DOHH2 (cell line): ENCODE results near the gene NEURL2.

Experiments
- H3F3A ChIP-seq: fragments of 200-600 bp; sonication (generic), shearing (Covaris generic); 2 replicates; pipeline ENCODE4 v1.6.0; 2016; ENCODE audit warnings: antibody characterized with exemption, mild to moderate bottlenecking; ENCODE audit not compliant: control insufficient read depth, insufficient read depth
- H3K27ac ChIP-seq: fragments of 200-600 bp; sonication (generic); 2 replicates; pipeline ENCODE4 v1.5.1; 2014; ENCODE audit warnings: low read depth, mild to moderate bottlenecking, low read length, moderate library complexity
- H3K27me3 ChIP-seq: fragments of 200-600 bp; sonication (generic); 2 replicates; pipeline ENCODE4 v1.6.1; 2014; ENCODE audit warnings: mild to moderate bottlenecking, low read length, mixed read lengths; ENCODE audit not compliant: control insufficient read depth
- H3K36me3 ChIP-seq: fragments of 200-600 bp; sonication (generic); 2 replicates; pipeline ENCODE4 v1.6.1; 2014; ENCODE audit warnings: mild to moderate bottlenecking, low read length, moderate library complexity, mixed read lengths; ENCODE audit not compliant: control insufficient read depth
- H3K4me1 ChIP-seq: fragments of 200-600 bp; sonication (generic); 2 replicates; pipeline ENCODE4 v1.6.1; 2014; ENCODE audit warnings: mild to moderate bottlenecking, low read length, mixed read lengths; ENCODE audit not compliant: control insufficient read depth
- H3K4me2 ChIP-seq: fragments of 200-600 bp; sonication (generic); 2 replicates; pipeline ENCODE4 v1.6.0; 2014; ENCODE audit warnings: mild to moderate bottlenecking, low read length, moderate library complexity
- H3K4me3 ChIP-seq: fragments of 200-600 bp; sonication (generic); 2 replicates; pipeline ENCODE4 v1.5.1; 2014; ENCODE audit warnings: mild to moderate bottlenecking, low read length, mixed read lengths
- H3K79me2 ChIP-seq: fragments of 200-600 bp; sonication (generic); 2 replicates; pipeline ENCODE4 v1.6.1; 2014; ENCODE audit warnings: mild to moderate bottlenecking, low read length, mixed read lengths; ENCODE audit not compliant: control insufficient read depth
- H3K9me2 ChIP-seq: fragments of 200-600 bp; sonication (generic); replicated peaks from 2 replicates; pipeline ENCODE4 v1.6.1; 2014; ENCODE audit warnings: mild to moderate bottlenecking, low read length, mixed read lengths; ENCODE audit not compliant: control insufficient read depth
- H3K9me3 ChIP-seq: fragments of 200-600 bp; sonication (generic); 2 replicates; pipeline ENCODE4 v1.6.1; 2014; ENCODE audit warnings: antibody characterized with exemption, low read length, mixed read lengths; ENCODE audit not compliant: control insufficient read depth, insufficient read depth
- H4K20me1 ChIP-seq: fragments of 200-600 bp; sonication (generic); 2 replicates; pipeline ENCODE4 v1.6.0; 2014; ENCODE audit warnings: low read depth, mild to moderate bottlenecking, antibody characterized with exemption, low read length, moderate library complexity; ENCODE audit not compliant: control insufficient read depth, insufficient read depth
- EZH2phosphoT487 ChIP-seq: fragments of 200-600 bp; sonication (generic); IDR thresholded peaks from 2 replicates; pipeline ENCODE4 v1.6.1; 2017; ENCODE audit warnings: borderline replicate concordance, mild to moderate bottlenecking, antibody characterized with exemption, low read length, moderate library complexity, mixed read lengths
- TF ChIP-seq, protein P1 (sequence below): fragments of 200-600 bp; sonication (generic); IDR thresholded peaks from one replicate; pipeline ENCODE4 v1.5.1; 2014; ENCODE audit warnings: antibody characterized with exemption, mild to moderate bottlenecking, low read depth, low read length; ENCODE audit not compliant: poor library complexity, severe bottlenecking

Gene NEURL2

DNA sequence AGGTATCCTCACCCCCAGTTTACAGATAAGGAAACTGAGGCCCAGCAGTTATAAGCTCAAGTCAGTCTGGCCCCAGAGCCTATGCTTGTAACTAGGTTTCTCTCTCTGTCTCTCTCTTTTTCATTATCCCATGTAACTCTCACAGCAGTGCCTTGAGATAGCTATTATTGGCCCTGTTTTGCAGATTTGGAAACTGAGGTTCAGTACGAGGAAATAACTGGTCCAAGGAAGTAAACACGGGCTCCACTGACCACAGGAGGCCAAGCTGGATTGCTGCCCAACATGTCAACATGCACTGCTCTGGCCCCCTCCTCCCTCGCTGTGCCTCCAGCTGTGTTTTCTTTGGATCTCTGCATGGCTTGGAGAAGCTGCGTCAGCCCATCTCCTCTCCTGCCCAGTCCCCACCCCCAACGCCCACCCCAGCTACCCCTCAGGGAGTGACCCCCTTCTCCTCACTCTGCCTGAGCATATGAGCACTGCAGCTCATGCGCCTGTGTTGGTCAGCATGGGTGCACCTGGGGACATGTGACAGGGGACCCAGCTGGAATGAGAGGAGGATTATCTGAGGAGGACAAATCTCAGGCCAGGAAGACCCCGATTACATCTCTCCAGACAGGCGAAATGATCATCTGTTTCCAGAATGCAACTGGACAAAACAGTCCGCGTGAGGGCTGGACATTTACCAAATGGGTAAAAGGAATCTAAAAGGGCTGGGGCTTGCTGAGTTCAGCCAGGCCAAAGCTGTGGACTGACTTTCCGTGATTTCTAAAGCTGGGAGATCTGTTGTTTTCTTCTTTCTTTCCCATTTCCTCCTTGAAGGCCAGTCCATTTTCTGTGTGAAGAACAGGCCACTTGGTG is 28.8 kb upstream of the NEURL2 start:
- no peaks in the 10 kb centered on the region for H3K36me3 ChIP-seq
- H3K4me2 ChIP-seq, result no peak overlapping the region
- no peak overlapping the region for H3K27ac ChIP-seq
- H4K20me1 ChIP-seq, result no peaks in the 10 kb centered on the region
- H3F3A ChIP-seq, result no peaks in the 10 kb centered on the region
- H3K9me3 ChIP-seq, result no peaks in the 10 kb centered on the region
- no peaks in the 10 kb centered on the region for H3K9me2 ChIP-seq
- H3K79me2 ChIP-seq, result no peaks in the 10 kb centered on the region
- no peak for TF ChIP-seq EZH2phosphoT487
- TF ChIP-seq, protein P1, sequence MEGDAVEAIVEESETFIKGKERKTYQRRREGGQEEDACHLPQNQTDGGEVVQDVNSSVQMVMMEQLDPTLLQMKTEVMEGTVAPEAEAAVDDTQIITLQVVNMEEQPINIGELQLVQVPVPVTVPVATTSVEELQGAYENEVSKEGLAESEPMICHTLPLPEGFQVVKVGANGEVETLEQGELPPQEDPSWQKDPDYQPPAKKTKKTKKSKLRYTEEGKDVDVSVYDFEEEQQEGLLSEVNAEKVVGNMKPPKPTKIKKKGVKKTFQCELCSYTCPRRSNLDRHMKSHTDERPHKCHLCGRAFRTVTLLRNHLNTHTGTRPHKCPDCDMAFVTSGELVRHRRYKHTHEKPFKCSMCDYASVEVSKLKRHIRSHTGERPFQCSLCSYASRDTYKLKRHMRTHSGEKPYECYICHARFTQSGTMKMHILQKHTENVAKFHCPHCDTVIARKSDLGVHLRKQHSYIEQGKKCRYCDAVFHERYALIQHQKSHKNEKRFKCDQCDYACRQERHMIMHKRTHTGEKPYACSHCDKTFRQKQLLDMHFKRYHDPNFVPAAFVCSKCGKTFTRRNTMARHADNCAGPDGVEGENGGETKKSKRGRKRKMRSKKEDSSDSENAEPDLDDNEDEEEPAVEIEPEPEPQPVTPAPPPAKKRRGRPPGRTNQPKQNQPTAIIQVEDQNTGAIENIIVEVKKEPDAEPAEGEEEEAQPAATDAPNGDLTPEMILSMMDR, result no peak
- H3K4me3 ChIP-seq, result no peak overlapping the region
- H3K4me1 ChIP-seq, result no peaks in the 10 kb centered on the region
- peaks cover 15% of the 10 kb centered on the region for H3K27me3 ChIP-seq

DNA sequence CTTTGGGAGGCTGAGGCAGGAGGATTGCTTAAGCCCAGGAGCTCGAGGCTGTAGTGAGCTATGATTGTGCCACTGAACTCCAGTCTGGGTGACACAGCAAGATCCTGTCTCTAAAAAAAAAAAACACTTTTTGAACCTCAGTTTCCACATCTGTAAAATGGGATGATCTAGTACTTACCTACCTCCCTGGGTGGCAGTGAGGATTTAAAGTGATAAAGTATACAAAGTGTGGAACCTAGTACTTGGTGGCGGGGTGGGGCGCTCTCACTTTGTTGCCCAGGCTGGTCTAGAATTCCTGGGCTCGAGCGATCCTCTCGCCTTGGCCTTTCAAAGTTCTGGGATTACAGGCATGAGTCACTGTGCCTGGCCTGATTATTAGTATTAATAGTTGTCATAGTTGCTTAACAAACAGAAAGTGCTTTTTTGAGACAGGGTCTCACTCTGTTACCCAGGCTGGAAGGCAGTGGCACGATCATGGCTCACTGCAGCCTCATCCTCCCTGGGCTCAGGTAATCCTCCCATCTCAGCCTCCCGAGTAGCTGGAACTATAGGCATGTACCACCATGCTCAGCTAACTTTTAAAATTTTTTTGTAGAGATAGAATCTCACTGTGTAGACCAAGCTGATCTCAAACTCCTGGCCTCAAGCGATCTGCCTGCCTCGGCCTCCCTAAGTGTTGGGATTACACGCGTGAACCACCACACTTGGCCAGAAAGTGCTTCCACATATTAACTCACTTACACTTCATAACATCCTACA is 27.9 kb upstream of the NEURL2 start:
- Histone ChIP-seq H3K36me3 (no peaks in the 10 kb centered on the region), H3K9me3 (no peaks in the 10 kb centered on the region), H3F3A (no peaks in the 10 kb centered on the region), H3K79me2 (no peaks in the 10 kb centered on the region), H3K4me2 (no peak overlapping the region), H3K27me3 (peaks cover 23% of the 10 kb centered on the region), H3K4me3 (no peak overlapping the region), H4K20me1 (no peaks in the 10 kb centered on the region), H3K27ac (no peak overlapping the region), H3K9me2 (no peaks in the 10 kb centered on the region), H3K4me1 (no peaks in the 10 kb centered on the region)
- no peak for TF ChIP-seq EZH2phosphoT487
- TF ChIP-seq, protein P1, result no peak

DNA sequence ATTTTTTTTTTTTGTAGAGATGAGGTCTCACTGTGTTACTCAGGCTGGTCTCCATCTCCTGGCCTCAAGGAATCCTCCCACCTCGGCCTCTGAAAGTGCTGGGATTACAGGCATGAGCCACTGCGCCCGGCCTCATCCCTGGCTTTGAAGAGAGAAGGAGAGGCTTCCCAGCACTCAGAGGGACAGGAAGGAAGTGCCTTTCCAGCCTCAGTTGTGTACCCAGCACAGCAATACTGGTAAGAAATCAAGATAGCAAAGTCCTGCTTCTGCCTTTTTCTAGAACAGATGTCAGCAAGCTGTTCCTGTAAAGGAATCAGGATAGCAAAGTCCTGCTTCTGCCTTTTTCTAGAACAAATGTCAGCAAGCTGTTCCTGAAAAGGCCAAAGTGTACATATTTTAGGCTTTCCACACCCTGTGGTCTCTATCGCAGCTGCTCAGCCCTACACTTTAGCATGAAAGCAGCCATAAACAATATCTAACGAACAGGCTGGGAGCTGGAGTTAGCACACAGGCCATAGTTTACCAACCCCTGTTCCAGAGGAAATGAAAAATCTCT is 27.3 kb upstream of the NEURL2 start:
- no peak for TF ChIP-seq EZH2phosphoT487
- TF ChIP-seq, protein P1, result no peak
- no peak overlapping the region for H3K4me3 ChIP-seq
- H3K79me2 ChIP-seq, result no peaks in the 10 kb centered on the region
- no peak overlapping the region for H3K27ac ChIP-seq
- H3K4me2 ChIP-seq, result no peak overlapping the region
- H3F3A ChIP-seq, result no peaks in the 10 kb centered on the region
- no peaks in the 10 kb centered on the region for H3K4me1 ChIP-seq
- H3K9me3 ChIP-seq, result no peaks in the 10 kb centered on the region
- H4K20me1 ChIP-seq, result no peaks in the 10 kb centered on the region
- peaks cover 23% of the 10 kb centered on the region for H3K27me3 ChIP-seq
- no peaks in the 10 kb centered on the region for H3K36me3 ChIP-seq
- H3K9me2 ChIP-seq, result no peaks in the 10 kb centered on the region
